DOHH2 (cell line): ENCODE results near the gene IL34.

Source experiments
- CTCF ChIP-seq: fragments of 200-600 bp; sonication (generic); IDR thresholded peaks from one replicate; pipeline ENCODE4 v1.5.1; 2014; ENCODE audit warnings: antibody characterized with exemption, mild to moderate bottlenecking, low read depth, low read length; ENCODE audit not compliant: poor library complexity, severe bottlenecking
- EZH2phosphoT487 ChIP-seq: fragments of 200-600 bp; sonication (generic); IDR thresholded peaks from 2 replicates; pipeline ENCODE4 v1.6.1; 2017; ENCODE audit warnings: borderline replicate concordance, mild to moderate bottlenecking, antibody characterized with exemption, low read length, moderate library complexity, mixed read lengths

- no peak for TF ChIP-seq CTCF
- no peak for TF ChIP-seq EZH2phosphoT487
Measured at GRCh38 chr16:70610273-70611223, 35.8 kb upstream of the IL34 start.
